KBM-7 (cell line): Measurements from ENCODE around the gene KRTAP5-2.
A peak's percentile ranks its signal among the peaks of the same experiment; 100 is the strongest.

ENCODE experiments used
- DNase-seq: peaks from one replicate; pipeline ENCODE4 v3.0.0-alpha.2; 2015
- in situ Hi-C: fragments of 300-500 bp; cut with MboI; formaldehyde crosslinking; loops from 2 replicates; pipeline ENCODE4 v1.14.3; 2020; ENCODE audit warnings: low sequenced_read_pairs, low pct_unique_long_range_greater_than_20kb, mixed read lengths

KRTAP5-2 gene

DNA sequence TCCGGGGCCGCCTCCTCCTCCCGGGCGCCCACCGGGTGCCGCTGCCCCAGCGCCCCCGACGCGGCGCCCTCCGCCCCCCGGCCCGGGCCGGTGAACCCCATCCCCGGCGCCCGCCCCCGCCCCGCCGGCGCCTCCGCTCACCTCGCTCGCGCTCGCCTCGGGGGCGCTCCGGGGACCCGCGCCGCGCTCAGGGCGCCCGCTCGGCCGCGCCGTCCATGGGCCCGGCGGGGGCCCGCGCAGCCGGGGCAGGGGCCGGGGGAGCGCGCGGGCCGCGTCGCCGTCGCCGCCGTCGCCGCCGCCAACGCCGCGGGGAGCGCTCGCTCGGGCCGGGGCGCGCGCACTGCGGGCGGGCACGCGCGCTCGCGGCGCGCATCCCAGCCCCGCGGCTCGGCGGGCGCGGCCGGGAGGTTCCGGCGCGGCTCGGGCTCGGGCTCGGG, 26.3 kb downstream of the KRTAP5-2 start:
- in situ Hi-C loops: no loop called here
- no peak for DNase-seq

DNA sequence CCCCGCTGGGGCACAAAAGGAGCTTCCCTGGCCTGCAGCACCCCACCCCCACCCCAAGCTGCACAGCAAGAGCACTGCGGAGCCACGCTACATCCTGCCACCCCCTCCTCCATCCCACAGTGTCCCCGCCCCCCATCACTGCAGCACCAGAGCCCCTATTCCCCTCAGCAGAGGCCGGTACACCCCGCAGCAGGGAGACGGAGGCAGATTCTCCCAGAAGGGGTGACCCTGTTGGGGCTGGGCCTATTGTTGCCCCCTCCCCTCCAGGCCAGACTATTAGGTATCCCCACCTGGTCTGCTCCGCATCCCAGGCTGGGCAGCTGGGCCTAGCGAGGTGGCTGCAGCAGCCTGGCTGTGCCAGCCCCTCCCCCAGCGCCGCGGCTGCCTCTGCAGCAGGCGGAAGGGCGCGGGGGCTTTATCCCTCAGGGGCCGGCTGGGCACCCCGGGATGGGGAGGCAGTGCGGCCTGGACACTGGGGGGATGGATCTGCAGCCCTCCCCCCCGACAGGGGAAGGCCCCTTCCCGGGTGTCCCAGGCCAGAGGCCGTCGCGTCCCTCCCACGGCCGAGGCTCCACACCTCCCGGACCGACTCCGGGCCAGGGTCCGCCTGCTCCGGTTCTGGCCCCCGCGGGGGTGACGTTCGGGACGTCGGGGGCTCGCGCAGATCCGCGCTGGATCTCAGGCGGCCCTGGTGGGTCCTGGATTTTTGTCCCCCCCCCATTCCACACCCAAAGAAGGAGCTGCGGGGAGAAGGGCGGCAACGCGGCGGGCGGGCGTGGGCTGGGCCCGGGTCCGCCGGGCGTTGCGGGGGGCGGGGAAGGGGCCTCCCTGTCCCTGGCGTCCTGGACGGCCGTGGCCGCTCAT, 27.0 kb downstream of the KRTAP5-2 start:
- no peak for DNase-seq

DNA sequence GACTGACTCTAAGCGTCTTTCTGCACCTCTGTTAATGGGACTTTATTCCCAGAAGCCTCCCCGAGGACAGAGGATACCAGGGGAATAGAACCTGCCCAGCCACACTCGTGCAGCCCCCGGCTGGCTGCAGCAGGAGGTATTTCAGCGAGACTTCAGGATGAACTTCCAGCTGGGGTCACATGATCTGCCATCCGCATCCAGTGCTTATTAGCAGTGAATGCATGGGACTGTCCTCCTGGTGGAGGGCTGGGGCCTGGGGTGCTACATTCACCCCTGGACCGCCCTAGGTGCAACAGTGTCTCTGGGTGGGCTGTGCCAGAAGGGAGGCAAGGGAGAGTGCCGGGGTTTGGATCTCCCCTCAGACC, 27.6 kb downstream of the KRTAP5-2 start:
- no peak for DNase-seq
- in situ Hi-C loops: no loop called here

More for the DNA sequence above, 27.0 kb downstream of the KRTAP5-2 start:
- in situ Hi-C loops: no loop called here

DNA sequence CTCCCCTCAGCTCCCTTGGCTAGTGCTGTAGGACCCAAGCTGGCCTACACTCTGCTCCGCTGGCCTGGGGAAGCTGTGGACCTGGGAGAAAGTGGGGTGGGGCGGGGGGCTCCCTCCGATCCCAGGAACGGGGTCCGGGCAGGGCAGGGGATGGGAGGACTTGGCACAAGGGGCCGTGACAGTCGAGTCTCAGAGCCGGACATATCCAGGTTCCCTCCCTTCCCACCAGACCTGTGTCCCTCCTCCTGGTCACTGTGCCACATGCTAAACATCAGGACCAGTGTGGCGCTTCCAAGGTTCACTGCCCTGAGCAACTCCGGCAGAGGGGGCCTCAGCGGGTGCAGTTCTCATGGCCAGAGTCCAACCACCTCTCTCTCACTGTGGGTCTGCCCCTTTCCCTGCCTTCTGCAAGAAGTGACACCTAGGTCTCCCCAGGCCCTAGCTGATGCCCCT, 28.1 kb downstream of the KRTAP5-2 start:
- in situ Hi-C loops: no loop called here
- DNase-seq: no peak

DNA sequence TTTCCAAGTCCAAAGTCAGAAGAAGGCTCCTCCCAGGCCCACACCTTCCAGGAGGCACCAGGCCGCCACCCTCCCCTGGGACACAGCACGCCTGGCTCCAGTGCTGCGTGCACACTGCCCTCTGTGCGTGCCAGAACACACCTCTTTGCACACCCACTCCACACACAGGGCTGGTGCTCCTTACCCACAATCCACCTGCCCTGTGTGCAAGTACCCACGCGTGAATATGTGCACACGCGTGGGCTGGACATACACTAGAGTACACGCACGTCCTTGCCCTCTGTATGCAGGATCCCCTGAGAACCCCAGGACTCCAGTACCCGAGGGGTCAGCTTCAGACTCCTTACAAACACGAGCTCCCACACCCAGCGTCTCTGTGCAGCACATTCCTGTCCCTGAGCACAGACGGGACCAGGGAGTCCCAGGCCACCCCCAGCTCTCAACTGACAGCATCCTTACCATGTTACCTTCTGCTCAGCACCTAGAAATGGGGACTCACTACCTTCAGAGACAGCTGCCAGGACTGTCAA, 28.8 kb downstream of the KRTAP5-2 start:
- no peak for DNase-seq
- in situ Hi-C loops: no loop called here

DNA sequence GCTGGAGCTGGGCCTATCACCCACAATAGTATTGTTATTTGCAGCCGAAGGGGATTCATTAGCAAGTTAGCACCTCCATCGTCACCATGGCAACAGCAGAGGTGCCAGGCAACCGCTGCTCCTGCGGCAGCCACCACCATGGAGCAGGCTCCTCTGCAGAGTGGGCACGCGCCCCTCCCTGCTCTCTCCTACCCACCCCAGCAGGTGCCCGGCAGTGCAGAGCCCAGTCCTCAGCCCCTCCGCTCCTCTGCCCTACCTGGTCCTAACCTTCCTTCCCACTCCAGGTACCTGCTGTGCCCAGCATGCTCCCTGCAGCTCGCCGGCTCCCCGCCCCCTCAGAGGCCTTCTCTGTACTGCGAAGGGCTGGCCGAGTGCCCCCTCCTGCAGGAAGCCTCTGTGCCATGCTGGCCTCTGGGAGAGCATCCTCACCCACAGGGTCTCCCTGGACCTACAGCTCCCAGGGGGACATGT, 29.6 kb downstream of the KRTAP5-2 start:
- in situ Hi-C loops: no loop called here
- no peak for DNase-seq

DNA sequence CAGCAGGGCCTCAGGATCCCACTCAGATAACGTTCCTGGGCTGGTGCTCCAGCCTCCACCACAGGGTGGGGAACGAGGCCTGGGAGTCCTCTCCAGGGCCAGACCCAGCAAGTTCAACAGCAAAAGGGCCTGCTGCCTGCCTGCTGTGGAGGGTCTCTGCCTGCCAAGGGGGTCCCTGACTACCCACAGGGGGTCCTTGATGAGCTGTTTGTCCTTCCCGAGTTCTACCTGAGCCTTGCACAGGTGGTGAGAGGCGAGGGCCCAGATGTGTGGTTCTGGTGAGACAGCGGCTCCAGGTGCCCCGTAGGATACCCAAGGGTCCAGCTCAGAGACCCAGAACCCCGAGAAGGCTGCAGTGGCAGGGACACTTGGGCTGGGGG, 30.4 kb downstream of the KRTAP5-2 start:
- in situ Hi-C loops: no loop called here
- DNase-seq: no peak

DNA sequence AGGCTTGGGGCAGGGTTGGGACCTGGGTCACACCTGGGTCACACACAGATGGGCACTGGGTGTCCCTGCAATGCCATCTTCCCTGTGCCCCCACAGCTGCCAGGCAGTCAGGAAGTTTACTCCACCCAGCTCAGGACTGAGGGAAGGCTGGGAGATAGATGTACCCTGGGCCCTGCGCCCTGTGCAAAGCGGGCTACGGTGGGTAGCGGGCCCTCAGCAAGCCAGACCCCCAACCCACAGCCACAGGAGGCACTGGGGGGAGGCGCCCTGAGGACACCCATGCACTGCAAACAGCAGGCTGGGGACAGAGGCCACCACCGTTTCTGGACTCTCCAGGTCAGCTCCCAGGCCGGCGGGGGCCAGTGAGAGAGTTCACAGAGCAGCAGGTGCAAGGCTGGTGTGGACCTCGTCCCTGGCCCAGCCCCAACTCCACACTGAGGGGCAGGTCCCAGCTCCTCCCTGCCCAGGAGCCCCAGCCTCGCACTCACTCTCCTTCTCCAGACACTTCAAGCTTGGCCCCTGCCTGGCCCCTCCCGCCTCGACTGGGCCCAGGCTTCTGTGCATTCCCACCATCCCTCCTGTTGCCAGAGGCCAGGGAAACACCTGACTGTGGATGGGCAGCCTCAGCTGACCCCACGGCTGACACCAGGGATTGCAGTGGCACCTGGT, 30.9 kb downstream of the KRTAP5-2 start:
- in situ Hi-C loops: no loop called here
- DNase-seq: no peak

DNA sequence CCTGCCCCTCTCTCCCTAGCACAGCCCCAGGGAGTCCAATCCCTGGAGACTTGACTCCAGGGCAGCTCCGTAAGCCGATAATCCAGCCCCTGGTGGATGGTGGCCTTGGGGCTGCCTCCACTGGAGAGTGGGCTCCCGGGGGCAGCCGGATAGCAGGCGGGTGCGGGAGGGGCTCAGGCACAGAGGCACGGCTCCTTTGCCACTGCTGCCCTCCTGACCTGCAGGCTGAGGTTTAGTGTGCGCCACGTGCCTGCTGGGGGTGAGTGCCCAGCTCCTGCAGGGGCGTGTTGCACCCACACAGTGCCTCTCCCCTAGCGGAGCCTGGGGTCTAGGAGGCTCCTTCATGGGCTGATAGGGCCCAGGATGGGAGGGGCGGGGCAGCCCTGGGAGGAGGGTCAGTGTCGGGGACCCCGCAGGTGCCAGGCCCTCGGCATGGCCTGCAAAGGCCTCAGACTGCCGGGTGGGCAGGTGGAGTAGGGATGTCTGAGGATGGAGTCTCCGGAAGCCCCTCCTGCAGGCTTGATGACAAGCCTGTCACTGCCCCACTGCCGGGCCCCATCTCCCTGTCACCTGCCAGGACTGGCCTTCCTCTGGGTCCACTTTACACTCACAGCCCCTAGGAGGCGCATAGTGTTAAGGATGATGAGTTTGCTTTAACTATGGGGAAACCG, 31.6 kb downstream of the KRTAP5-2 start:
- in situ Hi-C loops: no loop called here
- DNase-seq: no peak

DNA sequence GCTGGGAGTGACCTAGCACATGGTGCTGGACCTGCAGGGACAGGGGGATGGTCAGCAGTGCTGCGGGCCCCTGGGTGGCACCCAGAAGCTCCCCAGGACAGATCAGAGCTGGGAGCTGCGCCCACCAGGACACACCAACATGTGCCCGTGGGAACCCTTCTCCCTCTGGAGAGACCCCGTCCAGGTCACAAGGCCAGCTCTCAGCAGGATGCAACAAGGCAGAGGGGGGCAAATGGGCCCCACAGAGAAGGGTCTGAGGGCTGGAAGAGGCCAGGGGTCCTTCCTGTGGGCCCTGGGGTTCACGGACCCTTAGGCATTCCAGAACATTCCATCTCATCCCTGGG, 32.2 kb downstream of the KRTAP5-2 start:
- in situ Hi-C loops: no loop called here
- DNase-seq: no peak

DNA sequence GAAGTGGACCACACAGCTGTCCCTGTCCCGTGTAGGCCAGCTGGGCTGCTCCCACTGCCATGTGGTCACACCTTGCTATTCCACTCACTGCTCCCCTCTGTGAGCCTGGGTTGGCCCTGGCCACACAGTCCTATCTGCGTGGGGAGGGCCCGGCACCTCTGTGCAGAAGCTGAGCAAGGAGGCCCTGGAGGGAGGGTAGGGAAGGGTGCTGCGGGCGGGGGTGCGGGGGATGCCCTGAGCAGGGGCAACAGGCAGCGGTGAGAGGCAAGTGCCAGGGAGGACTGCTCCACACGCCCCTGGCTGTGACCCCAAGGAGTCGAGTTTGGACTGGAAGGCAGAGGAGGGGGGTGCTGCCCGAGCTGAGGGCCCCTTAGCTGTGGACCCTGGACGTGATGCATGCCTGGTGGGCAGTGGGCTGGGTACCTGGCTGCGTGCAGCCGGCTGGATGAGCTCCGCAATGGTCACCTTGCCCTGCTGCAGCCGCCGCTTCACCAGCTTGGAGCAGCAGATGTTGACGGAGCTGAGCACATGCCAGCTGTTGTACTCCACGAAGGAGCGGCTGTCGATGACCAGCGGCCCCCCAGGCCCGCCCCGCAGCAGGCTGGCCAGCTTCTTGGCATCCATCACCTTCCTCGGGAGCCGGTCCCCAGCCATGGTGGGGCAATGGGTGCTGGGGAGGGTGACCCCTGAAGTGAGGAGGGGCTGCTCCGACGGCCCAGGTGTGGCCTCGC, 32.8 kb downstream of the KRTAP5-2 start:
- no peak for DNase-seq
- in situ Hi-C loops: no loop called here

DNA sequence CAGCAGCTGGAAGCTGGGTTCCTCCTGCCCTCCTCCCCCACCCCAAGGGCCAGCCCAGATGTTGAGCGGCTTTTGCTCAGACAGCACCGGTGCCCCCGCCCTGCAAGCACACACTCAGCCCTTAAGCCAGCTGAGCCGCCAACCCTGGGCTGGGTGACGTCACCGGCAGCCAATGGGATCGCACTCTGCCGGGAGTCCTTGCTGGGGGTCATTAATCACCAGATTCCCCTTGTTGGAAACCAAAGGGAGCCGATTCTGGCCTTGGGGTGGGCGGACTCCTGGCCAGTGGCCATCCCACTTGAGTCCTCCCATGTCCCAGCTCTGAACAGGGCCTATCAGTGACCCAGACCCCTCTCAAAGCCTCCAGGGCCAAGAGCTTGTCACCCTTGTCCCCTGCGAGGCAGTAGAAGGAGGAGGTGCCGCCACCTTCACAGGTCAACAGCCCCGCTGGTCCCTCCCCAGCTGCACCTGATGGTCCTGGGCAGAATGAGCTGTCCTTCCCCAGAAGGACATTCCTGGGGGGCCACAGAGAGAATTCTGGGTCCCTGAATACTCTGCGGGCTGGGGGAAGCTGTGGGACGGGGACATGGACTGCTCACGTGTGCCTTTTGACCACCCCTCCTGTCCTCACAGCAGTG, 33.4 kb downstream of the KRTAP5-2 start:
- in situ Hi-C loops: no loop called here
- peak; percentile 27 for DNase-seq

DNA sequence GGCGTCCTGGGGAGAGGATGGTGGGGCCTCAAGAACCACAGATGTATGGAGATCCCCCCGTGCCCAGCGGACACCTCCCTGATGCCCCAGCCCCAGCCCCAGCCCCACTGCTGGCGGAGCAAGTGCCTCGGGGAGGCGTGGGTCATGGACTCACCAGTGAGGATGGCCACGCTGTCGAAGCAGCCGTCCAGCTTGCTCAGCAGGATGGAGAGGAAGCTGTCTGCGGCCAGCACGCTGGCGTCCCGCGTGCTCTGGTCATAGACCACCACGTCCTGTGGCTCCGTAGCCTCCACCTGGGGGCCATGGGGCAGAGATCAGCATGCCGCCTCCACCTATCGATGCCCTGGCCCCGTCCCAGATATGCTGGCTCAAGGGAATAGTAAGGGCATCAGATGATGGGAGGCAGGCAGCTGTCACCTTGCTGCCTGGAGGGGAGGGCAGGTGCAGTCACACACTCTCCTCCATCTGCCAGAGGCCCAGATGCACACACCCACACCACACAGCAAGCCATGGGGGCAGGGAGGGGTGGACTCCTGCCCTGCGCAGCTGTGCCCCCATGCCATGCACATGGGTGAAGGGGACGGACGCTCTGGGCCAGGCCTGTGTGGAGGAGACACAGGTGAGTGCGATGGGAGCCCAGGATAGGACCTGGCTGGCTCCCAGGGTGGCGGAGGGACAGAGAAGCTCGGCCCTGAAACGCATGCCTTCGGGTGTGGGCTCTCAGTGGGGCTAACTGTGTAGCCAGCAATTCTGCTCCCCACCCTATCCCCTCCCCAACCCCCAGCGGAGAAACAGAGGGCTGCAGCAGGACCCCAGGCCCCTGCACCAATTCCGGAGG, 34.2 kb downstream of the KRTAP5-2 start:
- in situ Hi-C loops: no loop called here

DNA sequence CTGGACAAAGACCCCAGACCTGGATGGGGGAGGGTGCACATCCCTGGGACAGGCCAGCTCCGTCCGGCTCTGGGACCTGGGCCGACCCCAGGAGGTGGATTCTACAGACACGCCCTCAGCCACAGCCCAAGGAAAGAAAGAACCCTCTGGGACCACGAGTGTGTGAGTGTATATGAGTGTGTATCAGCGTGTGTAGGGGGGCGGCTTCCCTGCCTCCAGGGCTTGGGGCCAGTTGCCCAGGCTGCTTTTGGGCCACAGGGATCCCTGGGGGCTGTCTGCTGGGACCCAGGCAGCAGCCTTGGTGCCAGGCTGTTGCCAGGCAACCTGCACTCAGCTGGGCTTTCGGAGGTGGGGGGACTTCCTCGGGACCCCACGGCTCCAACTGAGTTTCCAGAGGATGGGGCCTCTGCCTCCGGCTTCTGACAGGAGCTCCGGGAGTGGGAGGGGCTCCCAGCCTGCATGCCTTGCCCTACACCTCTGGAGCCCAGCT, 34.9 kb downstream of the KRTAP5-2 start:
- no peak for DNase-seq
- in situ Hi-C loops: no loop called here

More for the DNA sequence above, 34.2 kb downstream of the KRTAP5-2 start:
- no peak for DNase-seq

DNA sequence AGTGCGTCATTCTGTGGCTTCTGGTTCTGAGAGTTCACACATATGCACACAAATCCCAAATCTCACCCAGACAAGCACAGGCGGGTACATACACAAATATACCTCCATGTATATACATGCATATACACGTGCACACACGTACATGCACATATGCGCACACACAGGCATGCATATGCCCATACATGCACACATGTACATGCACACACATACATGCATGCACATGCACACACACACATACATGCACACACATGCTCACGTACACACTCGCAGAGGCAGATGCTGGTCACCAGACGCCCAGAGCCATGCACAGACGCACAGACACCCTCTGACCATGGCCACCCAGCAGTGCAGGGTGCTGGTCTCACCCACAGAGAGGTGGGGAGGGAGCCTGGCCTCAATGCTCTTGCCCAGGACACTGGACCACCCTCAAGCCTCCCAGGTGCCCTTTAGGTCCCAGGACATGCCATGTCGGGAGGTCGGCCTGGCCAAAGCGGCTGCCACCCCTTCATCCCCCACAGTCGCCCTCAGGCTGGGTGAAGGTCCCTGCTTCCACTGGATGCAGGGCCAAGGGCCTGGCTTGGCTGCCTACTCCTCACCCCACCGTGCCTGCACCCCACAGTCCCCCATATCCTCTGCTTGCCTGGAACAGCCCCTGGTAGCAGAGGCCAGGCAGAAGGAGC, 35.5 kb downstream of the KRTAP5-2 start:
- in situ Hi-C loops: no loop called here
- no peak for DNase-seq

DNA sequence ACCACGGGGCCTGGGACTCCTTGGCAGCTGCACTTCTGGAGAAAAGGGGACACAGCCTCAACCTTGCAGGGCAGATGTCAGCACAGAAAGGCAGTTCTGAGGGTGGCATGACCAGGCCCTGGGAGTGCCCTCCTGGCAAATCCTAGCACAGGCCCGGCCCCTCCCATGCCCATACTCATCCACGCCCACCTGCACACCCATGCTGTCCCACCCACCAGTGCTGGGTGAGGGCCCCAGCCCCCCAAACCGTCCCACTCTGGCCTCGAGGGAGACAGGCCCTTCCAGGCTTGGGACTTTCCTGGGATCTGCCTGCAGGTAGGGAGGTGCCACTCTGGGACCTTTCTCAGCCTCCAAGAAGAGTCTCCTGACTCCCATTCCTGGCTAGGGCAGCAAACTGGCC, 36.1 kb downstream of the KRTAP5-2 start:
- in situ Hi-C loops: no loop called here
- no peak for DNase-seq

DNA sequence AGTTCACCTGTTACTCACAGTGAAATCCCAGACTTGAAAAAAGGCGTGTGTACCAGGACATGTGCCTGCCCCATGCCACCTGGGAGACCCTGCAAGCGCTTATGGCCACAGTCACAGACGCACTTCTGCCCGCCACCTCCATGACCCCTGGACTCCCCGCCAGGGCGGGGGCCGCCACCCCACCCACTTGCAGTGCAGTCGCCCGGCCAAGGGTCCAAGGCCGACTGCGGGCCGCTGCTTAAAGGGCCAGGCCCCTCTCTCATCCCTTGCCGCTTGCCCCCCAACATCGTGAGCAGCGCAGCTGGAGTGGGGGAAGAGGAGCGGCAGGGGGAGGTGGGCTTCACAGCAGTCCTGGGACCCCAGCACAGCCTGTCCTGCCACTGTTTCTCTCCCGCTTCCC, 36.8 kb downstream of the KRTAP5-2 start:
- no peak for DNase-seq
- in situ Hi-C loops: no loop called here
